Iris pigment epithelial cell (primary cell): ENCODE results near the gene RGS6.

ENCODE experiments used
- DNase-seq: peaks from one replicate; pipeline ENCODE4 v3.0.0-alpha.2; 2011; ENCODE audit warnings: low read depth

The RGS6 gene

GRCh38 chr14:72583316-72584272 is 651.4 kb downstream of the RGS6 start:
- peak; percentile 44 for DNase-seq

DNA sequence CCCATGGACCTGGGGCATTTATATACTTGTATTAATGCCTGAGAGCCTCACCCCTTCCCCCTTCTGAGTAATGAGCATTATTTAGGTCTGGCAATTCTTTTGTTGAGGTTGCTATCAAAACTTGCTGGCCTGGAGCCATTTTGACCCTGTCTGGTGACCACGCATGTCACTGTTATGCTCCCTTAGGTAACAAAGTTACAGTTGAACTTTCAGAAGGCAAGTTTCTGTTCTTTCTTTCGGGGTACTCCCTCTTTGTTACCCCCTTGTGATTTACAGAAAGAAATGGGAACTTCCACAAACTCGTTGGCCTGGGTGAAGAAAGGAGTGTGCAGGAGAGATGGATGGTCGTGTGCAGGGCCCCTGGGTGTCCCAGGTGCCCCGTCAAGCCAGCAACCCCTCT is 656.3 kb downstream of the RGS6 start:
- no peak for DNase-seq

DNA sequence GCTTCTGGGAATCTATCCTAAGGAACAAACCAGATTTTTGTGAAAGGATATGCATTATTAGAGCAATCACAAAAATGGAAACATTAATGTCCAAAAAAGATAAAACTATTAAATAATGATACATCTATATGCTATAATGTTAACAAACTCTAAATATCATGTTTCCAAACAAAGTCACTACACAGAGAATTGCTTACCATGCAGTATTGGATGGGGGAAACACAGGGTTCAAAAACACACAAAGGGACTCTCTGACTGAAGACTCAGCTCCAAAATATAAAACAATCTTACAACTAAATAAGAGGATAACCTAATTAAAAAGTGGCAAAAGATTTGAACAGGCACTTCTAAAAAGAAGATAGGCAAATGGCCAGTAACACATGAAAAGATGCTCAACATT is 657.4 kb downstream of the RGS6 start:
- no peak for DNase-seq

- DNase-seq: no peak
Measured at GRCh38 chr14:72590577-72590976, 658.3 kb downstream of the RGS6 start.

- no peak for DNase-seq
Measured at GRCh38 chr14:72591391-72591790, 659.2 kb downstream of the RGS6 start.

GRCh38 chr14:72594099-72594901 is 662.1 kb downstream of the RGS6 start:
- no peak for DNase-seq

DNA sequence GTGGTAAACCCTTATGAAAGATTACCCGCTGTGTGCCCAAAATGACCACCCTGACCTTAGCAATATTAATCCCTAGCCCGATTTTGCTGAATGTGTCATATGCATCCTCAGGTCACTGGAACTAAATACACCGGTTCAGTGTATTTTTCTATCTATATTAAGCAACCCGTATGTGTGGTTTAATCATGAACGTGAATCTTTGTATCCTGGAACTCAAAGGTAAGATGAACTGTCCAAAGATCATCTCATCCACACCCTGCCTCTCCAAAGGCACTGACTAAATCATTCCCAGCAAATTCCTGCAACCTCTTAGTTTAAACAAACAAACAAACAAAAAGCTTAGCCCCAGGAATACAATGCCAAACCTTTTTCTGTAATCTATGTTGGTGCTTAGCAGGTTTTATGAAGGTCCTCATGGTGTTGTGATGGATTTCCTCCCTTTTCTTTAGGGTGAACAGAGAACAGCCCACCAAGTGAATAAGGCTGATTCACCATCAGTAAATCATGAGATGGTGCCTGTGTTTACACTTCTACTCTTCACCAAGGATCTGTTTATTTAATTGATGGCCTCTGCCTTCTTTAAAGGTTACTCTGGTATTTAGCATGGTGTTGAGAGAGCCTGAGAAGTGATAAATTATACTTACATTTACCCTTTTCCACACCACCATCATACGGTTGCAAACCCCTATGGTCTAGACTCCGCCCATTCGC is 663.1 kb downstream of the RGS6 start:
- no peak for DNase-seq

DNA sequence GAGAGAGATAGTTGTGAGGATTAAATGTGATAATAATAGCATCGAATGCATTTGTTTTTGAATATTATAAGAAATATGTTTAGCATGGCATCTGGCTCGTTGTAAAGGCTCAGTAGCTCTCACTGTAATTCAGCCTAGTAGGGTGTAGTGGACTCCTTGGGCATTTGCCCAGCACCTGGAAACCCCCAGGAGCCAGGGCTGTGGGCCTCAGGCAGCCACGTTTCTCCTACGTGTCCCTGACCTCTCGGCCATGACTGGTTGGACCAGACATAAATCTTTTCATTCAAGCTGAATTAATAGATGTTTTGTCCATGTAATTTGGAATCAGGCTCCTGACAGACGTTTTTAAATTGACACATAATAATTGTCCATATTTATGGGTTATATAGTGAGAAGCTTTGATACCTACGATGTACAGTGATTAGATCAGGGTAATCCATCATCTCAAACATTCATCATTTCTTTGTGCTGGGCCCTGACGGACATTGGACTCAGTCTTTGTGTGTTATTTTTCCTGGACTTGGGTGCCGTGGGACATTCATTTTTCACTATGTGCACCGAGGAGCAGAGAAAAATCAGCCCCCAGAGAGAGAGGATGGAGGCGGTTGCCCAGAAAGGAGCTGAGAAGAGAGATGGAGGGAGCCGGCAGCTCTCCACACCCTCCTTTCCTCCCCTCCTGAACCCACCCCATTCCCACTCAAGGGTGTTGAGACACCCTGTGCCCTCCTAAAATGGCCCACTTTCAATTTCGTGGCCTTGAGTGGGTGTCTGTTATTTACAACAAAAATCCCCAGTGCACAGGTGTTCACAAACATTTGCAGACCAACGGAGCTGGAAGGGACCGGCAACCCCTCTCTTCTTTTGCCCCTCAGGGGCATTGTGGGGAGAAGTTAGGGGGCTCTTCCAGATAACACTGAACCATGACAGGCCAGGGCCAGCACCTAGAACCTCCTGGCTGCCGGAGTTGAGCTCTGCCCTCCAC is 665.3 kb downstream of the RGS6 start:
- DNase-seq: no peak

GRCh38 chr14:72598306-72598705 is 666.1 kb downstream of the RGS6 start:
- no peak for DNase-seq

- no peak for DNase-seq
Measured at GRCh38 chr14:72599579-72600470, 667.6 kb downstream of the RGS6 start.

DNA sequence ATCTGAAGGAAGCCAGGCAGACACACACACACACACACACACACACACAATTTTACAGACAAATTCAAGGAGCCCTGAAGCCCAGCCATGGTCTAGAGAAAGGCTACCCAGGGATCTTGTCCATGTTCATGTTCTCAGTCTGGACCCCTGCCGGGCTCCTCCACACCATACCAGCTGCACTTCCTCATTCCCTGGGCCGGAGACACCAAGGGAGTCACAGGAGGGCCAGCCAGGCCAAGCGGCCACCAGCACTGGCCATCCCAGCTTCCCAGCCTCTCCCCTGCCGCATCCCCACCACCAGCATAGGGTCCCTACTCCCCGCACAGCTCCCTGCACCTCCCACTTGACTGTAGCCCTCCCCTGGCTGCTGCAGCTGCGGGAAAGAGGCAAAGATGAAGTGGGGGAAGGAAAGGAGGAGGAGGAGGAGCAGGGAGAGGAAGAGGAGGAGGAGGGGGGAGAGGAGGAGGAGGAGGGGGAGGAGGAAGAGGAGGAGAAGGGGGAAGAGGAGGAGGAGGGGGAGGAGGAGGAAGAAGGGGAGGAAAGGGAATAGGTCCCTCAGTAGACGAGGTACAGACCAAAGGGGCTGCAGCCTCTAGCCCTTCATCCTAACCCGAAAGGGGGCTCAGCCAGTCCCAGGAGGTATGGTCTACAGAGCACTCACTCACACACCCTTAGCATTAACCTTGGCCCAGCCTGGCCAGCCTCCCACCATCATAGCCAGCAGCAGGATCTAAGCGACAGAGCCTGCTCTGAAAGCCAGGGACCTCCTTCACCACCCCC is 668.5 kb downstream of the RGS6 start:
- DNase-seq: no peak

DNA sequence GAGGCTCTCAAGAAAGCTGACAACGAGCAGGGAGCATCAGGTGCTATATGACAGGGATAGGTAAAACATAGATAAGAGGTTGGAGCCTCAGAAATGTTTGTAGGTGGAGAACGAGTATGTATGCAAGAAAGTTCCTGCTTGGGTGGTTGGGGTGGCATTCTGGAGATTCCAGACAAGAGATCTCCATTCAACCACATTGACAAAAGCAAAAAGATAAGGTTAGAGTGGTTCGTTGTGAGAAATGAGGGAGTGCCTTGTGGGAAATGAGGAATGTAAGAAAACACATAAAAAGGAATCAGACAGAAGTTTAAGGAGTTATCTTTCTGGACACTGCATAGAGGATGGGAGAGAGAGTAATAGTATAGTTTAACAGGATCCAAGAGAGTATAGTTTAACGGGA is 671.4 kb downstream of the RGS6 start:
- DNase-seq: peak; percentile 40

DNA sequence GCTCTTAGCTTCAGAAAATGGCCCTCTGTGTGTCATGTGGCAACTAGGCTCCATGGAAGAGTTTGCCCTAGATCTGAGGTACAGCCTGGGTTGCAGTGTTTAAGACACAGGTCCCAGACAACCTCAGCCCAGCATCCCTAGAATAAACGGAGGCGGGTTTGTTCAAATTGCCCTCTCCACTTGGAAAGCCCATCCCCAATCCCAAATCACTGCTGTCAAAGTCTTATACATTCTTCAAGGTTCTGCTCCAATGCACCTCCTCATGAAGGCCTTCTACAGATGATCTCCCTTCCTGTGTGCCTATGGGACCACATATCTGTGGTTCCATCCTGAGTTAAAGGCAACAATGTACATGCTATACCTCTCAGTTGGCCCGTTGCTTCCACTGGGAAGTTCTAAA is 671.9 kb downstream of the RGS6 start:
- DNase-seq: no peak

DNA sequence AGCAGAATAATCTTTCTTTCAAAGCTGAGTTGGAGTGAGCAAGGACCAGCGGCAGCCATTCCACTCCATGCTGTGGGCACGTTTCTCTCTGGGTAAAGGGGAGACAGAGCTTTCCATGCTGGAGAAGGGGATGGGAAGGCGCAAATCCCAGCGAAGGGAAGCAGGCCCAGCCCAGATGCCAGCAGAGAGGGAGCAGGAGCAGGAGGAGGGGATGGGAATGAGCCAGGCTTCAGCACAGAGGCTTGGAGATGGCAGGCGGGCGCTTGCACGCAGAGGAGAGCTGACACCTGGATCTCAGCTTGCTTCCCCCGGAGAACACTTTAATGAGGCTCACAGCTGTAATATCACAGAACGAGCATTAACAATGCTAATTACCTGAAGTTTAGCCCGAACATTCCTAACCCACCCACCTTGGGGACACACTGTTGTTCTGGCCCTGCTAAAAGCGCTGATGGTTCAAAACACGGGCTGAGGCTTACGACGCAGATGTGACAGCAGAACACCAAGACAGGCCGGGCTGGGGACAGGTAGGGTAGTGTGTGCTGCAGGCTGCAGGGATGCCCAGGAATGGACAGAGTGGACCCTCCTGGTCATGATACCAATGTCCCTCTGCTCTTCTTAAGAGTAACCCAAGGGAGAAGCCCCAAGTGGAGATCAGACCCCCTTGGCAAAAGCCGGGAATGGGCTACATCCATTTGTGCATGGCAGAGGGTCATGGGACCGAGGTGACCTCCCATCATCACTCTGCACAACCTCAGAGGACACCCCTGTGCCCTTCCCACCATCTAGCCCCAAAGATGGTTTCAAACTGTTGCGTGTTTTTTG is 673.1 kb downstream of the RGS6 start:
- no peak for DNase-seq

- no peak for DNase-seq
Measured at GRCh38 chr14:72605921-72606220, 673.6 kb downstream of the RGS6 start.

- no peak for DNase-seq
Measured at GRCh38 chr14:72606879-72607278, 674.6 kb downstream of the RGS6 start.

- DNase-seq: peak; percentile 47
Measured at GRCh38 chr14:72607386-72608130, 675.3 kb downstream of the RGS6 start.
